Endothelial cell of umbilical vein (primary cell): ENCODE measurements around the gene AK9. TPM values are rescaled to one million over a fixed set of nuclear protein-coding genes. Genes with fewer than 3 reads are reported as not detected.

Experiments
- BruUV-seq: library from RNA; stranded (reverse); fragments of 400-500 nt; replicated peaks from 2 replicates; lab custom pipeline; 2021; lab: Mats Ljungman, UMichigan
- CTCF ChIA-PET: fragments of 300-600, 350-600 bp; sonication (Branson Sonifier 250); formaldehyde crosslinking; loops from one replicate; lab custom pipeline; 2021; ENCODE audit warnings: antibody characterized with exemption, inconsistent platforms; lab: Charles Lee
- POLR2A ChIA-PET: fragments of 300-600, 350-600 bp; sonication (Branson Sonifier 250); formaldehyde crosslinking; loops from one replicate; lab custom pipeline; 2021; ENCODE audit warnings: antibody characterized with exemption, inconsistent platforms; lab: Charles Lee
- DNase-seq: peaks from one replicate; pipeline ENCODE4 v3.0.0-alpha.2; 2011; ENCODE audit warnings: low read depth, low spot score
- FAIRE-seq: peaks from 2 replicates; lab custom pipeline; 2011; peaks lifted over from hg19 to GRCh38; lab: Jason Lieb, UNC
- H2AFZ ChIP-seq: 2 replicates; pipeline ENCODE4 v1.6.0; 2012; ENCODE audit warnings: low read depth, low read length, control low read depth, inconsistent platforms
- H3K27ac ChIP-seq: 2 replicates; pipeline ENCODE4 v1.5.1; 2011; ENCODE audit warnings: low read depth, mild to moderate bottlenecking, control low read depth, low read length, moderate library complexity; ENCODE audit not compliant: insufficient read depth
- H3K27me3 ChIP-seq, 2 experiments: 2 replicates each; pipeline versions ENCODE4 v1.6.0 to v1.6.1; 2011; ENCODE audit warnings: low read length in 2 of 2, mixed read lengths in 1 of 2; ENCODE audit not compliant: control insufficient read depth in 2 of 2, insufficient read depth in 2 of 2
- H3K36me3 ChIP-seq, 2 experiments: 2 replicates in 1 of 2; 3 replicates in 1 of 2; pipeline ENCODE4 v1.5.1; 2011; ENCODE audit warnings: low read length in 2 of 2, mild to moderate bottlenecking in 1 of 2, moderate library complexity in 1 of 2; ENCODE audit not compliant: control insufficient read depth in 2 of 2, insufficient read depth in 2 of 2; ENCODE audit errors: extremely low read depth in 1 of 2
- H3K4me1 ChIP-seq: 3 replicates; pipeline ENCODE4 v1.5.1; 2011; ENCODE audit warnings: mild to moderate bottlenecking, low read length; ENCODE audit not compliant: control insufficient read depth, insufficient read depth; ENCODE audit errors: extremely low read depth
- H3K4me2 ChIP-seq: 2 replicates; pipeline ENCODE4 v1.6.1; 2011; ENCODE audit warnings: low read length, control low read depth, mixed read lengths; ENCODE audit not compliant: insufficient read depth
- H3K4me3 ChIP-seq, 3 experiments: fragments of 200-600 bp in 1 of 3; sonication (generic), shearing (Covaris generic) in 1 of 3; replicated peaks in 1 of 3; 2 replicates each; pipeline ENCODE4 v1.5.1; 2011 to 2016; ENCODE audit warnings: control low read depth in 3 of 3, low read length in 3 of 3, mild to moderate bottlenecking in 2 of 3, inconsistent platforms in 1 of 3, low read depth in 1 of 3, moderate library complexity in 1 of 3; ENCODE audit not compliant: insufficient read depth in 1 of 3
- H3K79me2 ChIP-seq: 2 replicates; pipeline ENCODE4 v1.6.0; 2012; ENCODE audit warnings: low read length, inconsistent platforms; ENCODE audit not compliant: control insufficient read depth, insufficient read depth
- H3K9ac ChIP-seq: replicated peaks from 2 replicates; pipeline ENCODE3; 2011; ENCODE audit warnings: low read length, control low read depth; ENCODE audit not compliant: insufficient read depth; ENCODE audit errors: extremely low read depth
- H3K9me1 ChIP-seq: replicated peaks from 3 replicates; pipeline ENCODE4 v1.6.0; 2011; ENCODE audit warnings: mild to moderate bottlenecking, low read length; ENCODE audit not compliant: control insufficient read depth, insufficient read depth; ENCODE audit errors: extremely low read depth
- H3K9me3 ChIP-seq: replicated peaks from 2 replicates; pipeline ENCODE4 v1.5.1; 2012; ENCODE audit warnings: low read length, inconsistent platforms; ENCODE audit not compliant: control insufficient read depth, insufficient read depth
- H4K20me1 ChIP-seq: replicated peaks from 2 replicates; pipeline ENCODE3; 2011; ENCODE audit warnings: mild to moderate bottlenecking, low read length; ENCODE audit not compliant: control insufficient read depth, insufficient read depth; ENCODE audit errors: extremely low read depth
- CTCF ChIP-seq, 2 donors: IDR thresholded peaks; 1 replicate in 1 of 2; 2 replicates in 1 of 2; pipeline ENCODE4 v1.5.1; 2011; ENCODE audit warnings: low read length in 2 of 2, mild to moderate bottlenecking in 2 of 2, moderate library complexity in 2 of 2, control low read depth in 1 of 2, inconsistent platforms in 1 of 2, low read depth in 1 of 2; ENCODE audit not compliant: insufficient read depth in 1 of 2; ENCODE audit errors: extremely low read depth in 1 of 2
- EZH2 ChIP-seq: IDR thresholded peaks from 2 replicates; pipeline ENCODE4 v1.6.1; 2012; ENCODE audit warnings: borderline replicate concordance, low read depth, mild to moderate bottlenecking, moderate library complexity, low read length, inconsistent platforms; ENCODE audit not compliant: severe bottlenecking
- FOS ChIP-seq: IDR thresholded peaks from 2 replicates; pipeline ENCODE4 v1.6.1; 2011; ENCODE audit warnings: mild to moderate bottlenecking, low read length, moderate library complexity, borderline replicate concordance; ENCODE audit not compliant: insufficient read depth
- GATA2 ChIP-seq: IDR thresholded peaks from 2 replicates; pipeline ENCODE4 v1.7.0; 2011; ENCODE audit warnings: low read depth, mild to moderate bottlenecking, moderate library complexity, mixed read lengths, low read length; ENCODE audit not compliant: insufficient read length, insufficient read depth
- JUN ChIP-seq: IDR thresholded peaks from 2 replicates; pipeline ENCODE4 v1.6.1; 2011; ENCODE audit warnings: borderline replicate concordance, low read depth; ENCODE audit not compliant: insufficient read length, insufficient read depth
- MYC ChIP-seq: IDR thresholded peaks from one replicate; pipeline ENCODE4 v1.6.1; 2011; ENCODE audit warnings: mild to moderate bottlenecking, low read depth, low read length
- POLR2A ChIP-seq: IDR thresholded peaks from 2 replicates; pipeline ENCODE4 v1.6.1; 2012; ENCODE audit warnings: low read depth, mild to moderate bottlenecking, control low read depth, low read length
- POLR2AphosphoS5 ChIP-seq: IDR thresholded peaks from 2 replicates; pipeline ENCODE4 v1.6.1; 2012; ENCODE audit warnings: low read depth, mild to moderate bottlenecking, control low read depth, low read length, moderate library complexity; ENCODE audit not compliant: insufficient read depth
- dilution Hi-C: fragments of 300-500 bp; cut with MboI; formaldehyde crosslinking; loops from one replicate; pipeline ENCODE4 v1.15.0; 2019; ENCODE audit warnings: low sequenced_read_pairs; ENCODE audit not compliant: extremely low pct_ligation_motif_present
- intact Hi-C: fragments of 100-400 bp; cut with micrococcal nuclease; formaldehyde crosslinking; loops from one replicate; pipeline ENCODE4 v1.10.0; 2022
- polyA plus RNA-seq, 4 experiments: library from polyadenylated mRNA; depleted of rRNA in 3 of 4; stranded (reverse) in 3 of 4; unstranded in 1 of 4; fragments of >200 nt; gene quantifications; 2 replicates each; pipeline versions ENCODE4 v1.2.1 to v1.2.3, GENCODE V29; 2011 to 2012; ENCODE audit warnings: missing spikeins in 1 of 4
- total RNA-seq: library from RNA; stranded (reverse); gene quantifications from 2 replicates; pipeline ENCODE4 v1.2.3, GENCODE V29; 2021
- TF ChIP-seq, protein P1 (sequence below): IDR thresholded peaks from 2 replicates; pipeline ENCODE4 v1.6.1; 2011; ENCODE audit not compliant: insufficient read depth, insufficient read length

AK9 gene
- total and polyA plus RNA-seq, 2 donors (not counting 3 experiments of a cell fraction or from before 2014, with no cell fraction given), result 1.4 to 3.2 TPM

DNA sequence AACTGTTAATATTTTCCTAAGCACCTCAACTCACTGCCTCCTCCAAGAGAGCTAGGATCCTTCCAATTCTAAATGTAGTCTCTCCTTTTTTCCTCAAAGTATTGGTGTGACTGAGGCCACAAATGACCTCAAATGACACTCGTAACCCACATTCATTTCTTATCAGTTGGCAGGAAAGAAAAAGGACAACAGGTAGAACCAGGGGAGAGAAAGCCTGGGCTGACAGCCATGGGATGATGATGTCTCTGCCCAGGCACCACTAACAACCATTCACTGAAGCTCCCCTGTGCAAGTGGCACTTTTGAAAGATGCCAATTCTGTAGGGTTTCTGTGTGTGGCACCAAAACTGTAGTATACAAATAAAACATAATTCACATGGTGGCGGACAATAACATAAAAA lies 215.4 kb downstream of the AK9 start:
- CTCF ChIA-PET, result interaction anchor here (1.2 kb wide), 1 partner anchor 20 kb away, joined by 3 read pairs; the partner anchor contains the start of gene MICAL1
- Histone ChIP-seq H3K9me1 (no peaks in the 10 kb centered on the region), H3K36me3 (peaks cover 13 to 19% of the 10 kb centered on the region in 2 experiments), H4K20me1 (no peaks in the 10 kb centered on the region), H3K27me3 (no peaks in the 10 kb centered on the region), H3K4me3 (no peak overlapping the region), H3K4me1 (peaks cover 10% of the 10 kb centered on the region), H3K79me2 (peaks cover 33% of the 10 kb centered on the region), H2AFZ (no peak overlapping the region), H3K4me2 (no peak overlapping the region), H3K27ac (no peak overlapping the region), H3K9ac (no peak overlapping the region), H3K9me3 (no peaks in the 10 kb centered on the region)
- FAIRE-seq (no peak), DNase-seq (no peak)
- TF ChIP-seq GATA2 (no peak), POLR2AphosphoS5 (no peak), EZH2 (no peak), JUN (no peak), MYC (no peak), FOS (no peak), POLR2A (no peak), CTCF (IDR thresholded peaks at IDR 0.05; ENCODE audit: extremely low read depth in 1 of 2, insufficient read depth in 1 of 2, low read depth in 1 of 2, low read length in 2 of 2) (no peak)
- TF ChIP-seq, protein P1, sequence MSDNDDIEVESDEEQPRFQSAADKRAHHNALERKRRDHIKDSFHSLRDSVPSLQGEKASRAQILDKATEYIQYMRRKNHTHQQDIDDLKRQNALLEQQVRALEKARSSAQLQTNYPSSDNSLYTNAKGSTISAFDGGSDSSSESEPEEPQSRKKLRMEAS, result no peak
- no TSS peak for BruUV-seq
- POLR2A ChIA-PET, result no interaction called here
- dilution Hi-C loops, result no loop called here
- intact Hi-C loops, result no loop called here
